Neuronal stem cell (in vitro differentiated cells): Measurements from ENCODE around the gene CROCC2.
A peak's percentile ranks its signal among the peaks of the same experiment; 100 is the strongest.

Source experiments
- DNase-seq: peaks from one replicate; pipeline ENCODE4 v3.0.0-alpha.2; 2013; ENCODE audit warnings: low spot score
- H2AFZ ChIP-seq: one replicate; pipeline ENCODE4 v1.6.1; 2013; ENCODE audit warnings: mild to moderate bottlenecking, low read length, inconsistent platforms
- H2AK5ac ChIP-seq: 2 replicates; pipeline ENCODE4 v1.6.1; 2013; ENCODE audit warnings: low read depth, mild to moderate bottlenecking, inconsistent platforms, low read length, moderate library complexity, mixed read lengths
- H2BK120ac ChIP-seq: 2 replicates; pipeline ENCODE4 v1.6.1; 2013; ENCODE audit warnings: low read depth, mild to moderate bottlenecking, inconsistent platforms, low read length, moderate library complexity, mixed read lengths
- H2BK12ac ChIP-seq: one replicate; pipeline ENCODE4 v1.6.1; 2013; ENCODE audit warnings: low read length, inconsistent platforms
- H2BK15ac ChIP-seq: 2 replicates; pipeline ENCODE4 v1.6.1; 2013; ENCODE audit warnings: mild to moderate bottlenecking, low read length, inconsistent platforms, mixed read lengths
- H2BK5ac ChIP-seq: one replicate; pipeline ENCODE4 v1.6.1; 2013; ENCODE audit warnings: inconsistent platforms, mild to moderate bottlenecking, low read length, moderate library complexity
- H3K14ac ChIP-seq: one replicate; pipeline ENCODE4 v1.6.1; 2013; ENCODE audit warnings: low read length, inconsistent platforms
- H3K18ac ChIP-seq: 2 replicates; pipeline ENCODE4 v1.6.1; 2013; ENCODE audit warnings: low read length, inconsistent platforms
- H3K23ac ChIP-seq: 2 replicates; pipeline ENCODE4 v1.6.1; 2013; ENCODE audit warnings: low read depth, mild to moderate bottlenecking, mixed read lengths, low read length, inconsistent platforms; ENCODE audit not compliant: poor library complexity
- H3K27ac ChIP-seq: replicated peaks from 3 replicates; pipeline ENCODE4 v1.5.1; 2013; ENCODE audit warnings: low read length, inconsistent platforms
- H3K27me3 ChIP-seq, 3 experiments: 2 replicates each; pipeline ENCODE4 v1.6.1; 2013; ENCODE audit warnings: low read length in 3 of 3, mild to moderate bottlenecking in 2 of 3, inconsistent platforms in 1 of 3, low read depth in 1 of 3, mixed read lengths in 1 of 3, moderate library complexity in 1 of 3; ENCODE audit not compliant: control insufficient read depth in 3 of 3, insufficient read depth in 3 of 3
- H3K36me3 ChIP-seq, 2 donors: replicated peaks in 1 of 2; 2 replicates each; pipeline ENCODE4 v1.6.1; 2013; ENCODE audit warnings: low read length in 2 of 2; ENCODE audit not compliant: control insufficient read depth in 2 of 2, insufficient read depth in 2 of 2
- H3K4ac ChIP-seq: 2 replicates; pipeline ENCODE4 v1.6.1; 2013; ENCODE audit warnings: inconsistent platforms, mild to moderate bottlenecking, low read length, moderate library complexity
- H3K4me1 ChIP-seq, 2 donors: 1 replicate in 1 of 2; 2 replicates in 1 of 2; pipeline ENCODE4 v1.6.1; 2013; ENCODE audit warnings: low read length in 2 of 2, low read depth in 1 of 2; ENCODE audit not compliant: control insufficient read depth in 2 of 2, insufficient read depth in 1 of 2
- H3K4me2 ChIP-seq: one replicate; pipeline ENCODE4 v1.6.1; 2013; ENCODE audit warnings: mild to moderate bottlenecking, low read length, inconsistent platforms; ENCODE audit not compliant: insufficient read depth, poor library complexity, severe bottlenecking
- H3K4me3 ChIP-seq, 2 donors: 2 replicates each; pipeline ENCODE4 v1.5.1; 2013; ENCODE audit warnings: low read length in 2 of 2, mild to moderate bottlenecking in 2 of 2, inconsistent platforms in 1 of 2, moderate library complexity in 1 of 2
- H3K79me1 ChIP-seq: one replicate; pipeline ENCODE4 v1.6.1; 2013; ENCODE audit warnings: low read depth, mild to moderate bottlenecking, inconsistent platforms, low read length, moderate library complexity
- H3K9ac ChIP-seq: one replicate; pipeline ENCODE4 v1.6.1; 2013; ENCODE audit warnings: mild to moderate bottlenecking, low read depth, low read length, inconsistent platforms; ENCODE audit not compliant: poor library complexity
- H3K9me3 ChIP-seq, 2 donors: replicated peaks in 1 of 2; 2 replicates each; pipeline versions ENCODE3 to v1.6.1; 2013; ENCODE audit warnings: low read length in 2 of 2, mild to moderate bottlenecking in 2 of 2, inconsistent platforms in 1 of 2, low read depth in 1 of 2, mixed read lengths in 1 of 2, moderate library complexity in 1 of 2; ENCODE audit not compliant: control insufficient read depth in 2 of 2, insufficient read depth in 1 of 2
- H4K8ac ChIP-seq: one replicate; pipeline ENCODE4 v1.6.1; 2013; ENCODE audit warnings: low read depth, mild to moderate bottlenecking, inconsistent platforms, low read length, moderate library complexity
- H4K91ac ChIP-seq: one replicate; pipeline ENCODE4 v1.6.1; 2013; ENCODE audit warnings: low read length, low read depth, mild to moderate bottlenecking, inconsistent platforms; ENCODE audit not compliant: poor library complexity
- WGBS, 2 donors: extraction: QIAGEN DNeasy Blood & Tissue Kit; methylation state at CpG; one replicate each; pipeline ENCODE4 v1.1.7; 2013; ENCODE audit warnings: missing lambda C conversion rate in 2 of 2, mixed read lengths in 1 of 2; ENCODE audit not compliant: insufficient read length in 2 of 2, insufficient replicate concordance in 1 of 2; ENCODE audit errors: extremely low coverage in 2 of 2; 5-methylcytosine and 5-hydroxymethylcytosine counted together

The CROCC2 gene

GRCh38 chr2:240958366-240959213, 52.5 kb downstream of the CROCC2 start:
- no peak overlapping the region for H2AFZ ChIP-seq
- no peak overlapping the region for H3K27ac ChIP-seq
- H2BK5ac ChIP-seq: peak overlapping the region; percentile 39
- peaks cover 26 to 29% of the 10 kb centered on the region in 2 donors for H3K4me1 ChIP-seq
- H3K36me3 ChIP-seq: no peaks in the 10 kb centered on the region
- peak overlapping the region; percentile 83 for H3K23ac ChIP-seq
- no peak overlapping the region for H2BK120ac ChIP-seq
- peaks cover 0 to 3% of the 10 kb centered on the region in 2 donors for H3K9me3 ChIP-seq
- no CpG with 5 or more reads among the region's 19 CpGs for WGBS, 2 donors
- H3K9ac ChIP-seq: no peak overlapping the region
- DNase-seq: no peak
- no peaks in the 10 kb centered on the region for H3K79me1 ChIP-seq
- H4K8ac ChIP-seq: no peak overlapping the region
- no peak overlapping the region for H3K4me2 ChIP-seq
- H3K4ac ChIP-seq: no peak overlapping the region
- H2AK5ac ChIP-seq: peak overlapping the region; percentile 98
- H3K14ac ChIP-seq: peak overlapping the region; percentile 33
- H4K91ac ChIP-seq: no peak overlapping the region
- H2BK15ac ChIP-seq: peak overlapping the region; percentile 89
- H3K4me3 ChIP-seq: no peak overlapping the region
- H3K18ac ChIP-seq: peak overlapping the region; percentile 75
- peak overlapping the region; percentile 46 for H2BK12ac ChIP-seq
- peaks cover 0 to 46% (median 0%) of the 10 kb centered on the region in 3 experiments for H3K27me3 ChIP-seq

DNA sequence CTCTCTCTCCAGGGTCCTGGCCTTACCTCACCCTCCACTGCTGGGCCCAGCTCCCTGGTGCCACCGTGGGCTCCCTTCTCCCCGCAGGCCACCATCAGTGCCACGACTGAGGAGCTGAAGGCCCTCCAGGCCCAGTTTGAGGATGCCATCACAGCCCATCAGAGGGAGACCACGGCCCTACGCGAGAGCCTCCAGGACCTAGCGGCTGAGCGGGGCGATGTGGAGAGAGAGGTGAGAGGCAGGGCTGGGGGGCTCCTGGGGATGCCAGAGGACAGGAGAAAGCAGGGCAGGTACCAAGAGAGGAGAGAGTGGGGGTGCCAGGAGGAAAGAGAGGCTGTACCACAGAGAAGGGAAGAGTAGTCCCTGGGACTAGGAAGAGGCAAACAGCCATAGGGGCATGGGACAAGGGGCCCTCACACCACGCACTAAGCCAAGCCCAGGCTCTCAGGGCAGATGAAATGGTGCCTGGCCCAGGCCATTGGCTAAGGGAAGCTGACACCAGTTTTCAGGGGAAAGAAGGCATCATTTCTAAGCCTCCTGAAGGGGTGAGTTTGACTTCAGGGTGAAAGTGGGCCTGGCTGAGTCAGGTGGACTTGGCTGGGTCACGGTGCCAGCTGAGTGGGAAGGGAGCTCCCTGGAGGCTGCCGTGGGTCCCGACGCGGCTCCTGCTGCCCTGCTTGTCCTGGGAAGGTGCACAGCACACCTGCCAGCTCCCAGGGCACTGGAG, 53.2 kb downstream of the CROCC2 start:
- Histone ChIP-seq H3K4me1 (peaks cover 24 to 28% of the 10 kb centered on the region in 2 donors), H3K27ac (no peak overlapping the region), H3K18ac (peak overlapping the region; percentile 93)

DNA sequence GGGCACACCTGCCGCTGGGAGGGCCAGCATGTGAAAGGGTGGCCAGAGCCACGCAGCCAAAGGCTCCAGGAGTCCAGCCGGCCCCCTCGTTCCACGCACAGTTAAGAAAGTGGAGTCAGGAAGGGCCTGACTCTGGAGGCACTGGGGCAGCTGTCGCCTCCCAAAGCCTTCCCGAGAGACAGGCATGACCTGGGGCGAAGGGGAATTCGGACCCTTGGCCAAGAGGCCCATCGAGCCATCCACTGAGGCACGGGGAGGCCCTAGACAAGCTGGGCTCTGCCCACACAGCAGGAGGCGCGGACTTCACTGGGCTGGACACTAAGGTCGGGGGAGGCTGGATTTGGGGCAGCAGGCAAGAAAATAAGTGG, 53.8 kb downstream of the CROCC2 start:
- H3K36me3 ChIP-seq: no peaks in the 10 kb centered on the region
- H3K4me2 ChIP-seq: no peak overlapping the region
- H4K8ac ChIP-seq: no peak overlapping the region
- no peak for DNase-seq
- H2AK5ac ChIP-seq: peak overlapping the region; percentile 100
- no peak overlapping the region for H3K4me3 ChIP-seq
- H3K23ac ChIP-seq: no peak overlapping the region
- H3K4me1 ChIP-seq: peaks cover 24 to 25% of the 10 kb centered on the region in 2 donors
- peak overlapping the region; percentile 97 for H2BK12ac ChIP-seq
- no peak overlapping the region for H2BK5ac ChIP-seq
- H2BK120ac ChIP-seq: peak overlapping the region; percentile 22
- peak overlapping the region; percentile 96 for H2BK15ac ChIP-seq
- H3K4ac ChIP-seq: no peak overlapping the region
- peak overlapping the region; percentile 56 for H3K9ac ChIP-seq
- peak overlapping the region; percentile 65 for H3K14ac ChIP-seq
- no peaks in the 10 kb centered on the region for H3K79me1 ChIP-seq
- H2AFZ ChIP-seq: peak overlapping the region; percentile 73
- peaks cover 0 to 3% of the 10 kb centered on the region in 2 donors for H3K9me3 ChIP-seq
- H3K18ac ChIP-seq: peak overlapping the region; percentile 93
- no CpG with 5 or more reads among the region's 14 CpGs for WGBS, 2 donors
- peaks cover 0 to 36% (median 0%) of the 10 kb centered on the region in 3 experiments for H3K27me3 ChIP-seq
- no peak overlapping the region for H3K27ac ChIP-seq
- peak overlapping the region; percentile 83 for H4K91ac ChIP-seq

More for the DNA sequence above, 53.2 kb downstream of the CROCC2 start:
- peak overlapping the region; percentile 15 for H3K14ac ChIP-seq
- H2AFZ ChIP-seq: no peak overlapping the region
- H4K8ac ChIP-seq: no peak overlapping the region
- peak overlapping the region; percentile 47 for H3K4ac ChIP-seq
- peak overlapping the region; percentile 100 for H2AK5ac ChIP-seq
- peak overlapping the region; percentile 97 for H2BK12ac ChIP-seq
- H3K4me2 ChIP-seq: no peak overlapping the region
- peaks cover 0 to 40% (median 0%) of the 10 kb centered on the region in 3 experiments for H3K27me3 ChIP-seq
- no peaks in the 10 kb centered on the region for H3K36me3 ChIP-seq
- no peak for DNase-seq
- H3K4me3 ChIP-seq: no peak overlapping the region
- H3K23ac ChIP-seq: peak overlapping the region; percentile 83
- WGBS, 2 donors: no CpG with 5 or more reads among the region's 15 CpGs
- peak overlapping the region; percentile 89 for H2BK15ac ChIP-seq
- H3K9me3 ChIP-seq: peaks cover 0 to 3% of the 10 kb centered on the region in 2 donors
- no peaks in the 10 kb centered on the region for H3K79me1 ChIP-seq
- H3K9ac ChIP-seq: peak overlapping the region; percentile 56
- peak overlapping the region; percentile 22 for H2BK120ac ChIP-seq
- H2BK5ac ChIP-seq: peak overlapping the region; percentile 36
- H4K91ac ChIP-seq: no peak overlapping the region
